ENCODE results near the gene PLP1.

DNA sequence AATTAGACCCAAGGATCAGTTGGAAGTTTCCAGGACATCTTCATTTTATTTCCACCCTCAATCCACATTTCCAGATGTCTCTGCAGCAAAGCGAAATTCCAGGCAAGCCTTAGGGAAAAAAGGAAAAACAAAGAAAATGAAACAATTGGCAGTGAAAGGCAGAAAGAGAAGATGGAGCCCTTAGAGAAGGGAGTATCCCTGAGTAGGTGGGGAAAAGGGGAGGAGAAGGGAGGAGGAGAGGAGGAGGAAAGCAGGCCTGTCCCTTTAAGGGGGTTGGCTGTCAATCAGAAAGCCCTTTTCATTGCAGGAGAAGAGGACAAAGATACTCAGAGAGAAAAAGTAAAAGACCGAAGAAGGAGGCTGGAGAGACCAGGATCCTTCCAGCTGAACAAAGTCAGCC lies at the start of gene PLP1:
- TF ChIP-seq, protein P1, sequence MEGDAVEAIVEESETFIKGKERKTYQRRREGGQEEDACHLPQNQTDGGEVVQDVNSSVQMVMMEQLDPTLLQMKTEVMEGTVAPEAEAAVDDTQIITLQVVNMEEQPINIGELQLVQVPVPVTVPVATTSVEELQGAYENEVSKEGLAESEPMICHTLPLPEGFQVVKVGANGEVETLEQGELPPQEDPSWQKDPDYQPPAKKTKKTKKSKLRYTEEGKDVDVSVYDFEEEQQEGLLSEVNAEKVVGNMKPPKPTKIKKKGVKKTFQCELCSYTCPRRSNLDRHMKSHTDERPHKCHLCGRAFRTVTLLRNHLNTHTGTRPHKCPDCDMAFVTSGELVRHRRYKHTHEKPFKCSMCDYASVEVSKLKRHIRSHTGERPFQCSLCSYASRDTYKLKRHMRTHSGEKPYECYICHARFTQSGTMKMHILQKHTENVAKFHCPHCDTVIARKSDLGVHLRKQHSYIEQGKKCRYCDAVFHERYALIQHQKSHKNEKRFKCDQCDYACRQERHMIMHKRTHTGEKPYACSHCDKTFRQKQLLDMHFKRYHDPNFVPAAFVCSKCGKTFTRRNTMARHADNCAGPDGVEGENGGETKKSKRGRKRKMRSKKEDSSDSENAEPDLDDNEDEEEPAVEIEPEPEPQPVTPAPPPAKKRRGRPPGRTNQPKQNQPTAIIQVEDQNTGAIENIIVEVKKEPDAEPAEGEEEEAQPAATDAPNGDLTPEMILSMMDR (IDR thresholded peaks at IDR 0.05; ENCODE audit: control extremely low read depth in 1 of 3, insufficient read depth in 1 of 3, low read depth in 1 of 3, low read length in 3 of 3), result no peak
- no peak for TF ChIP-seq POLR2A (IDR thresholded peaks at IDR 0.05; ENCODE audit: control extremely low read depth in 1 of 2, low read depth in 2 of 2, low read length in 2 of 2)
